ENCODE measurements around the gene HEATR3. TPM values are rescaled to one million over a fixed set of nuclear protein-coding genes. Genes with fewer than 3 reads are reported as not detected.

Gene HEATR3
- polyA plus RNA-seq, 3 donors, result 10.4 to 40.6 (median 10.7) TPM

DNA sequence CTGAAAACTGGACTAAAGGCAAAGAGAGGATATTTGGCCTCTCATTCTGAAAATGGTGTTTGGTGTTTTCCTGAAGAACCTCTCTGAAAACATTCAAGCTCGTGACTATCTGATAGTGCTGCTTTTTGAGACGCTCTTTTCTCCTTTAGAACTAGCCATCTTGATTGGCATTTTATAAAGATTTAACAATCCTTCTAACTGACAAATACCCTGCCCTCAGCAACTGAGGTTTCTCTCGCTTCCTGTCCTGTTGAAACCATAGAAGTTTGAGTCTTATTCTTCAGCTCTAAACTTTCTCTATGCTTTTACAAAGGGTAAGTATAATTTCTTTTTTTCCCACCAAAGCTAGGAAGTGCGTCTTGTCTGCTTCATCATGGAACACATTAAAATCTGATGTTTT is 27.5 kb upstream of the HEATR3 start:
- intact Hi-C loops (cut with micrococcal nuclease), result loop anchor here in 1 of 2 donors (1.0 to 10.0 kb wide), 2 partner anchors 13 to 227 kb away; partner anchors contain the start of genes ADCY7 and CNEP1R1
- WGBS (ENCODE audit: insufficient coverage), result no CpG with 5 or more reads among the region's 4 CpGs
- H3K4me3 ChIP-seq (replicated peaks in 1 of 3; ENCODE audit: low read depth in 2 of 3, low read length in 3 of 3), result peak overlapping the region in 2 of 3 experiments; percentile 9 to 62

DNA sequence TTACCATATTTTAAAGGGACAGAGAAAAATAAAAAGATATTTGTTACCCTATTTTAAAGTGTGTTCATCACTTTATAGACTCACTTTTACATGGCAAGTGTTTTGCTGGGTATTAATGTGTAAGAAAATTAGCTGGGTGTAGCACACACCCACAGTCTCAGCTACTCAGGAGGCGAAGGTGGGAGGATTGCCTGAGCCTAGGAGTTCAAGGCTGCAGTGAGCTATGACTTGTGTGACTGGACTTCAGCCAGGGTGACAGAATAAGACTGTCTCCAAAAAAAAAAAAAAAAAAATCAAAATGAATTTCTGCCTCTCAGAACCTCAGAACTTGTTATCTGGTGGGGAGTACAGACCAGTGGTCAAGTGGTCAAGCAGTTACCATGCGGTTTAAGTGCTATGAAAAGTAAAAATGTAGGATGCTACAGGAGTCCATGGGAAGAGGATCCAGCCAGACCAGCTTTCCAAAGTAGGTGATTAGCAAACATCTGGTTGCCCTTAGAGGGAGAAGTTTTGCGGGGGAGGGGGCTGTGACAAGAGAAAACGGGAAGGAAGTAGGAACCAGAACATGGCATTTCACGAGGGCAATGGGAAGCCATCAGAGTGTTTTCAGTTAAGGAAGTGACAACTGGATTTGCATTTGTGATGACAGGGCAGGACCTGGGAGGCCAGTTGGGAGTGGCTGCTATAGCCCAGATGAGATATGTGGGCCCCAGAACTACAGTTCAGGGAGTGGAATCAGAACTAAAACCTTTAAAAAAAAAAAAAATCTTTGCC is 26.8 kb upstream of the HEATR3 start:
- peak overlapping the region in 1 of 3 experiments; percentile 62 for H3K4me3 ChIP-seq (replicated peaks in 1 of 3; ENCODE audit: low read depth in 2 of 3, low read length in 3 of 3)
- peaks cover 20 to 27% of the 10 kb centered on the region in 2 donors for H3K36me3 ChIP-seq (replicated peaks in 1 of 2; ENCODE audit: control insufficient read depth in 1 of 2, insufficient read depth in 2 of 2, low read length in 2 of 2)
- H3K9me3 Mint-ChIP-seq, result no peaks in the 10 kb centered on the region
- H3K27me3 ChIP-seq (ENCODE audit: control insufficient read depth in 2 of 2, insufficient read depth in 2 of 2, low read length in 2 of 2), result no peaks in the 10 kb centered on the region
- H3K27me3 Mint-ChIP-seq (ENCODE audit: low read depth in 3 of 3), result peaks cover 0 to 2% (median 0%) of the 10 kb centered on the region in 3 donors
- H3K27ac ChIP-seq (ENCODE audit: low read depth in 1 of 2, low read length in 2 of 2), result peak overlapping the region; percentile 78 to 81
- TF ChIP-seq, protein P1, sequence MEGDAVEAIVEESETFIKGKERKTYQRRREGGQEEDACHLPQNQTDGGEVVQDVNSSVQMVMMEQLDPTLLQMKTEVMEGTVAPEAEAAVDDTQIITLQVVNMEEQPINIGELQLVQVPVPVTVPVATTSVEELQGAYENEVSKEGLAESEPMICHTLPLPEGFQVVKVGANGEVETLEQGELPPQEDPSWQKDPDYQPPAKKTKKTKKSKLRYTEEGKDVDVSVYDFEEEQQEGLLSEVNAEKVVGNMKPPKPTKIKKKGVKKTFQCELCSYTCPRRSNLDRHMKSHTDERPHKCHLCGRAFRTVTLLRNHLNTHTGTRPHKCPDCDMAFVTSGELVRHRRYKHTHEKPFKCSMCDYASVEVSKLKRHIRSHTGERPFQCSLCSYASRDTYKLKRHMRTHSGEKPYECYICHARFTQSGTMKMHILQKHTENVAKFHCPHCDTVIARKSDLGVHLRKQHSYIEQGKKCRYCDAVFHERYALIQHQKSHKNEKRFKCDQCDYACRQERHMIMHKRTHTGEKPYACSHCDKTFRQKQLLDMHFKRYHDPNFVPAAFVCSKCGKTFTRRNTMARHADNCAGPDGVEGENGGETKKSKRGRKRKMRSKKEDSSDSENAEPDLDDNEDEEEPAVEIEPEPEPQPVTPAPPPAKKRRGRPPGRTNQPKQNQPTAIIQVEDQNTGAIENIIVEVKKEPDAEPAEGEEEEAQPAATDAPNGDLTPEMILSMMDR (IDR thresholded peaks at IDR 0.05), result no peak
- H3K9me3 ChIP-seq (replicated peaks in 1 of 2; ENCODE audit: control insufficient read depth in 1 of 2, insufficient read depth in 1 of 2, low read length in 2 of 2), result no peaks in the 10 kb centered on the region
- WGBS (ENCODE audit: insufficient coverage), result 8% methylated on average over 4 of the region's 5 CpGs
- no peak overlapping the region for H2AFZ ChIP-seq (ENCODE audit: insufficient read depth, low read depth, low read length, poor library complexity, severe bottlenecking)
- H3K9ac ChIP-seq (ENCODE audit: insufficient read depth, low read length, poor library complexity, severe bottlenecking), result peak overlapping the region; percentile 9
- peak; percentile 90 to 95 (median 92) for DNase-seq
- H4K20me1 ChIP-seq (ENCODE audit: insufficient read depth, low read length), result no peaks in the 10 kb centered on the region
- H3K27ac Mint-ChIP-seq, result peak overlapping the region; percentile 93 to 99 (median 97)
- H3K4me2 ChIP-seq (replicated peaks; ENCODE audit: extremely low read depth, low read length, poor library complexity, severe bottlenecking), result peak overlapping the region; percentile 70
- H3K79me2 ChIP-seq (ENCODE audit: insufficient read depth, low read length), result peaks cover 18% of the 10 kb centered on the region
- intact Hi-C loops (cut with micrococcal nuclease), result loop anchor here in 1 of 2 donors (1.0 to 10.0 kb wide), 2 partner anchors 14 to 226 kb away; partner anchors contain the start of genes ADCY7 and CNEP1R1
- H3K4me1 ChIP-seq (ENCODE audit: control insufficient read depth in 1 of 2, insufficient read depth in 2 of 2, low read length in 2 of 2), result peaks cover 44 to 48% of the 10 kb centered on the region in 2 donors
- H3K4me3 Mint-ChIP-seq, result peak overlapping the region; percentile 32 to 77
- peaks cover 44% of the 10 kb centered on the region for H3K4me1 Mint-ChIP-seq
- peaks cover 22 to 28% of the 10 kb centered on the region in 2 donors for H3K36me3 Mint-ChIP-seq

More for the DNA sequence above, 27.5 kb upstream of the HEATR3 start:
- no peaks in the 10 kb centered on the region for H4K20me1 ChIP-seq (ENCODE audit: insufficient read depth, low read length)
- TF ChIP-seq, protein P1 (IDR thresholded peaks at IDR 0.05), result no peak
- peaks cover 25 to 35% of the 10 kb centered on the region in 2 donors for H3K36me3 Mint-ChIP-seq
- DNase-seq, result peak in 1 of 3 donors; percentile 20
- no peaks in the 10 kb centered on the region for H3K9me3 Mint-ChIP-seq
- H3K9me3 ChIP-seq (replicated peaks in 1 of 2; ENCODE audit: control insufficient read depth in 1 of 2, insufficient read depth in 1 of 2, low read length in 2 of 2), result no peaks in the 10 kb centered on the region
- peak overlapping the region; percentile 19 for H3K9ac ChIP-seq (ENCODE audit: insufficient read depth, low read length, poor library complexity, severe bottlenecking)
- peaks cover 44 to 48% of the 10 kb centered on the region in 2 donors for H3K4me1 ChIP-seq (ENCODE audit: control insufficient read depth in 1 of 2, insufficient read depth in 2 of 2, low read length in 2 of 2)
- H3K27ac ChIP-seq (ENCODE audit: low read depth in 1 of 2, low read length in 2 of 2), result peak overlapping the region; percentile 78 to 81
- peaks cover 24 to 34% of the 10 kb centered on the region in 2 donors for H3K36me3 ChIP-seq (replicated peaks in 1 of 2; ENCODE audit: control insufficient read depth in 1 of 2, insufficient read depth in 2 of 2, low read length in 2 of 2)
- peaks cover 40% of the 10 kb centered on the region for H3K4me1 Mint-ChIP-seq
- peak overlapping the region; percentile 70 for H3K4me2 ChIP-seq (replicated peaks; ENCODE audit: extremely low read depth, low read length, poor library complexity, severe bottlenecking)
- peak overlapping the region in 1 of 2 donors; percentile 83 for H3K4me3 Mint-ChIP-seq
- no peaks in the 10 kb centered on the region for H3K27me3 ChIP-seq (ENCODE audit: control insufficient read depth in 2 of 2, insufficient read depth in 2 of 2, low read length in 2 of 2)
- peaks cover 18% of the 10 kb centered on the region for H3K79me2 ChIP-seq (ENCODE audit: insufficient read depth, low read length)
- H3K27me3 Mint-ChIP-seq (ENCODE audit: low read depth in 3 of 3), result no peaks in the 10 kb centered on the region
- H3K27ac Mint-ChIP-seq, result peak overlapping the region; percentile 93 to 99 (median 97)
- H2AFZ ChIP-seq (ENCODE audit: insufficient read depth, low read depth, low read length, poor library complexity, severe bottlenecking), result peak overlapping the region; percentile 49
